HG03354 (cell line): ENCODE results near the gene PLCL1.
"Not testable (repeated sequence)": the region's sequence is repeated elsewhere in the genome, so short reads cannot be mapped to it uniquely, and the experiment has no call there.

ENCODE experiments used
- ATAC-seq: cut with Tn5 transposase; IDR thresholded peaks from one replicate; pipeline ENCODE4 v1.9.1; 2021; ENCODE audit warnings: mild to moderate bottlenecking; ENCODE audit not compliant: unreplicated experiment, poor library complexity, severe bottlenecking

The PLCL1 gene

DNA sequence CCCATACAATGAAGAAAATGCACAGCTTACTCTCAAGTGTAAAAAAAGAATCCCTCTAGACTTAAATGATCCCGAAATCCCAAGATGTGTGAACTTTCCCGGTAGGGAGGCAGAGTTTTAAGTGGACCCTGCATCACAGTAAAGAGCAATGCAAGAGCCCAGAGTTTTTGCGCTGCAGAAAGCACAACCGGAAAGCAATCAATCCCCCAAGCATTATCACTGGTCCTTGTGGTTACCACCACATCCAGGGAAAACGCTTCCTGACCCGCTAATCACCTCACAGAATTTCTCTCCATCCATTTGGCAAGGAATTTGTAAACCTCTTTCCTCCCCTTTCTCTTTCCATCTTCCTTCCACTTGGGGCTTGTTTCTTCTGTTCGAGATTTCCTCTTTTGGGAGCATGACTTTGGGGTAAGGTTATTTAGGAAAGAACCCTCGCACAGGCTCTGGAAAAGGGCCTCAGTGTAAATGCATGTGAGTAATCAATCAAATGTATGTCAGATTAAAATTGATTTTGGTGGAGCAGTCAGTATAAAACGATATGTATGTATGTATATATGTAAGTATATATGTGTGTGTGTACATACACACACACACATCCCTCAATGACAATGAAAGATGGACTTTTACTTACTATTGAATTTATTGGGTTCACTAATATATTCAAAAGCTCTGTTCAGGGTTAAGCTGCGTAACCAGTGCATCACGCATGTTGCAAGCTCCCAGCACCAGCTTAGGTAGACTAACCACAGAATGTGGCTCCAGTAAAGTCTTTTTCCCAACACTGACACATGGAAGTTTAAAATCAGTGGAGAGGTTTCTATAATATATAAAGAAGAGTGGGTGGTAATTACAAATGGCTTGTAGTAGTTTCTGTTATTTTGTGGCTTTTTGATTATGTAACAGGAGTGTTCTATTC, 1.6 kb downstream of the PLCL1 start:
- ATAC-seq: no peak

DNA sequence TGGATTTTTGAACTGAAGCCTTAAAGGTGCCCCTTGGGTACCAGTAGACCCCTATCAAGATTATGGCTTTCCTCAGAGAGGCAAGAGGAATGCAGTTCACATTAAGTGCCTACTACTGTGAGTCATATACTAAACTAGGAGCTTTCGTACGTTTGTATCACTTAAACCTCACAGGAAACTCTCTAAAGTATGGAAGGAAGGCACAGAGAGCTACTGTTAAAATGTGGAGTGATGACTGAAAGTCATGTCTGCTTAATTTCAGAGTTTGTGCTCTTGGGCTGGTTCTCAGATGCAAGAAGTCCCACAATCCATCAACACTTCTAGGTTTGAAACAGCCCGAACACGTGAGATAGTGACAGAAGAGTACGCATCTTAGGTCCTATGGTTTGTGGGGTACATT, 4.7 kb downstream of the PLCL1 start:
- ATAC-seq: no peak

DNA sequence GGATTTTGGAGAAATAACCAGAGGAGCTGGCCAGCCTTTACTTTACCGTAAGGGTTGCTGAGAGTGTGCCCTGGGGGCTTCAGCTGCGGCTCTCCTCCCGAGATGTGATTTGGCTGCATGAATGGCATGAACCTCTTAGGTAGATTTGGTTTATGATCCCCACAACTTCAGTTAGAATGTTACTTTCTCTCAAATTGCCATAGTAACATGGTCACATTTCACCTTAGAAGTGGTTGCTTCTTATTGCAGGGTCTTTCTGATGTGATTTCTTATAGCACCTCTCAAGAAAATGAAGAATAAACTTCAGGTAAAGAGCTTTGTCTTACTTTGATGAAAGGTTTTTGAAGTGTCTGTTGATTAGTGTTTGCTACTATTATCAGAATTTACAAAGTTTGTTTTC, 5.6 kb downstream of the PLCL1 start:
- ATAC-seq: no peak

DNA sequence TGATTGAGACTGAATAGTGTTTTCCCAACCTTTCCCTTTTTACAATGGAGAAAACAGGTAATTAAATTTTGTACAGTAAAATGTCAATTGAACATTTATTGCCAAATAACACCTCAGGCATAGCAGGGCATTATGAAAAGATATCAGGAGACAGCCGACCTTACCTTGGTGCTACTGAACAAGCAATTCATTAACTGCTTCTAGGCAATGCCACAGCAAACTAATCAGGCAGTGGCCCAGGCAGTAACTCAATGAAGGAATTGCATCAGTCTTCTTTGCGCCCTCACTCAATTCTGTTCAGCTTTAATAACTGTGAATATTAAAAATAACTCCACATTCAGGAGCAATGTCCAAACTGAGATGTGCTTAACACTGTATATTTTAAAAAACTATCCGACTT, 6.1 kb downstream of the PLCL1 start:
- no peak for ATAC-seq

DNA sequence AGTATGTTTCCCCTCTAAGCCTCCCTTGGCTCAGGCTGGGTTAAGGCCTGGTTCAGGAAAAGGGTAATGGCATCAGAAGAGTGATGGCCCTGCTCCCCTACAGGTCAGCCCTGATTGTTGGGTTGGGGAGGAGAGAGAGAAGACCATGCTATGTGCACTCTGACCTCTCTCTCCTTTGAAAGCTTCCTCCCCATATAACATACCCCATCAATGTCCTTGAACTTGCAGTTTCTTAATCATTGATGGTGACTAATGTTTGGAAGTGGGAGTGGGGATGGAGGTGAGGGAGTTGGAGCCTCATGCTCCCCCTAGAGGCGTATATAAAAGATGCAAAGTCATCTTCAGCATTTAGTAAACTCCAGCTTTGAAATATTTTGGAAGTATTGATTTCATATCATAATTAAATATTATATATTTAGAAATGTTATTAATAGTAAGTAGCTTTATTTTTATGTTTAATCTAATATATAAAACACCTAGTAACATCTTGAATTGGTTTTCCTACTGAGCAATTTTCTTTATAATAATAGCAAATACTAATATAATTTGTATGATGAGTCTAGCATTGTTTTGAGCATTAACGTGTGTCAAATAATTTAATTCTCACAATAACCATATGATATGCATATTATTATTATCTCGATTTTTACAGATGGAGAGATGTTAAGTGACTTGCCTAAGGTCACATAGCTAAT, 8.8 kb downstream of the PLCL1 start:
- ATAC-seq: peak; percentile 77

DNA sequence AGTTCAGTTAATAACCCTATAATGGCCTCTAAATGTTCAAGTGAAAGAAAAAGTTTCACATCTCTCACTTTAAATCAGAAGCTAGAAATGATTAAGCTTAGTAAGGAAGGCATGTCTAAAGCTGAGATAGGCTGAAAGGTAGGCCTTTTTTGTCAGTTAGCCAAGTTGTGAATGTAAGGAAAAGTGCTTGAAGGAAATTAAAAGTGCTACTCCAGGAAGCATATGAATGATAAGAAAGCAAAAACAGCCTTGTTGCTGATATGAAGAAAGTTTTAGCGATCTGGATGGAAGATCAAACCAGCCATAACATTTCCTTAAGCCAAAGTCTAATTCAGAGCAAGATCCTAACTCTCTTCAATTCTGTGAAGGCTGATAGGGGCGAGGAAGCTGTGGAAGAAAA, 10.1 kb downstream of the PLCL1 start:
- ATAC-seq: no peak

DNA sequence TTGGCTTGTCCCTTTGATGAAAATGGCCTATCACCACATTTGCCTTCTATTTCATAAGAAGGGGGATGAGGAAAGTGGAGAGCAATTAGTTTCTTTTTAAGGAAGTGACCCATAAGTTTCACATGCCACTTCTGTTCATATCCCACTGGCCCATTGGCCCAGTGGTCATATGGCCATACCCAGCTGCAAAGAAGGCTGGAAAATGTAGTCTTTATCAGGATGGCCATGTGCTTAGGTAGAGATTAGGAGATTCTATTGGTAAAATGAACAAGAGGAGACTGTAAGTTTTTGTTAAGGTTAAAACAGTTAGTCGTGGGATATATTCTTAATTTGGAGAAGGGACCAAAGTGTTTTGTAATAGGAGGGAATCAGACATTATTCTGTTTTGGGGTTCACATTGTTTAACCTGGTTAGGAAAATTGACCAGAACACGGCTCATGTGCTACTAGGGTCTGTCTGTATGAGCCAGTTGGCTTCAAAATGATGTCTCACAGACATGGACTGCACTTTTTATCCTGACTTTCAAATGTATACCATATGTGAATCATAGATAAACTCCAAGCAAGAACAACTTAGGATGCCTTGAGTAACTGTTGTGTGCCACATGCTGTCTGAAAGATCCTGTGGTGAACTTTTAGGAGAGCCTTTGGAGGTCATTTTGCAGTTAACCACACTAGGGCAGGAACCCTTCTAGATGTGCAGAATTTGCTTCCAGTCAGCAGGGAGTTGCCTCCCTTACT, 17.3 kb downstream of the PLCL1 start:
- ATAC-seq: no peak

DNA sequence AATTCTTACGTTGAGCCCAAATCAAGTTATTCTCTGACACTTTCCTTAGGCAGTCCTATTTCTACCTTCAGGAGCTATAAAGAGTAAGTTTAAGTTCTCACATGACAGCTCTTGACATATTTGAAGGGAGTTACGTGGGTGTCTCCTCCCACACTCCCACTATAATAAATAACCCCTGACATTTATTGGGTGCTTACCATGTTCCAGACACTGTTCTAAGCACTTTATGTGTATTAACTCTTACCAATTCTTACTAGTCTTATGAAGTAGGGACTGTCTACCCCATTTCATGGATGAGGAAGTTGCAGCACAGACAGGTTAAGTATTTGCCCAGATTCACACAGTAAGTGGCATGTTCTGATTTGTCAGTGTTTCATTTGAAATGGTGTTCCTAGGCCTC, 17.9 kb downstream of the PLCL1 start:
- no peak for ATAC-seq

DNA sequence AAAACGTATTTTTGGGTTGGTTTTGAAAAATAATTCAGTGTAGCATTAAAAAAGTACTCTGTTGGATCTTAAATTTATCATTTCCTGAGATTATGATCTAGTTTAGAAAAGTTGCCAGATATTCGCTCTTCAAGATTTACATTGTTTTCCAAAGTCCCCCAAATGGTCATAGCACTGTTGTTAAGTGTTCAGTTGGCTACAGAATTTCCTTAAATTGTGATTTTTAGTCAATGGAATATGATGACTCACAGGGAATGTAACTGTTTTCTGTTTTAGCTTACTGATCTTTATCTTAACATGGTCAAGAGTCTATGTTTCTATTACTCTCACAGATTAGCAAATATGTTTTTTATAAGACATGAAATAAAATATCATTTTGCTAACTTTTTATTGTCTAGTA, 23.2 kb downstream of the PLCL1 start:
- no peak for ATAC-seq

DNA sequence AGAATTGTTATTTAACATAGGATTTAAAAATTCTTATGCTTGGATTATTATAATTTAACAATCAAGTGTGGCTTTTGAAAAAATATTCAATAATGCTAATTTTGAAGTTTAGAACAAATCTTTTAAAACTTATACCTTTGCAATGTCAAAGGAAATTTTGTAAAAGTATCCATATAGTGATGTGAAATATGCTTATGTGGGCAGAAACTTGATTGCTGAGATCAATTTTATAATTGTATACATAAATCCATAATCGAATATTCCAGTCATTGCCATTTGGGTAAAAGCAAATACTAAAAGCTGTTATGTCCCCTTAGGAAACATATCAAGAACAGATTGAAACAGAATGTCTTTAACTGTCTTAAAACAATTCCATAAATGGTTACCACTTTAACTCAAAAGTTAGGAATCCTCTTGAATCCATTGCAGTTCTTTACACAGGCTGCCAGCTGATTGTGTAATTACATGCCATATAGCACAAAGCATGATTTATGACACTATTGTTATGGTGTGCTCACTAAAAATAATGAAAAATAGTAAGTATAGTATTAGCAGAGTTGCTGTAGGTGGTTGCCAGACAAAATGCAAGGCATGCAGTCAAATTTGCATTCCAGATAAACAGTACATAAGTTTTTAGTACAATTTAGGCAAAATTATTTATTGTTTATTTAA, 24.2 kb downstream of the PLCL1 start:
- no peak for ATAC-seq

DNA sequence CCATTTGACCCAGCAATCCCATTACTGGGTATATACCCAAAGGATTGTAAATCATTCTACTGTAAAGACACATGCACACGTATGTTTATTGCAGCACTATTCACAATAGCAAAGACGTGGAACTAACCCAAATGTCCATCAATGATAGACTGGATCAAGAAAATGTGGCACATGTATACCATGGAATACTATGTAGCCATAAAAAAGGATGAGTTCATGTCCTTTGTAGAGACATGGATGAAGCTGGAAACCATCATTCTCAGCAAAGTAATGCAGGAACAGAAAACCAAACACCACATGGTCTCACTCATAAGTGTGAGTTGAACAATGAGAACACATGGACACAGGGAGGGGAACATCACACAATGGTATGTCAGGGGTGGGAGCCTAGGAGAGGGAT, 30.4 kb downstream of the PLCL1 start:
- not testable (repeated sequence) for ATAC-seq

DNA sequence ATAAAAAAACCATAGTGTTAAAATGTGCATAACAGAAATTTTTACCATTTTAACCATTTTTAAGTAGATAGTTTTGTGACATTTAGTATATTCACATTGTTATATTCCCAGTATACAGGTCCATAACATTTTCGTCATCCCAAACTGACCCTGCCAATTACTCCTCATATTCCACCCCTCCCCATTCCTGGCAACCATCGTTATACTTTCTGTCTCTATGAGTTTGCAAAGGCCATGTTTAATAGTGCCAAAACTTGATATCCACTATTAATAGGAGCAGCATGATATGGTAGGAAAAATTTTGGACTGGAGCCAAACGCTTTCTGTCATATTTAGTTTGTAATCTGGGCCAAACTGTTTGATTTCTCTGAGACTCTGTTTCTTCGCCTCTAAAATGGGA, 30.9 kb downstream of the PLCL1 start:
- no peak for ATAC-seq

DNA sequence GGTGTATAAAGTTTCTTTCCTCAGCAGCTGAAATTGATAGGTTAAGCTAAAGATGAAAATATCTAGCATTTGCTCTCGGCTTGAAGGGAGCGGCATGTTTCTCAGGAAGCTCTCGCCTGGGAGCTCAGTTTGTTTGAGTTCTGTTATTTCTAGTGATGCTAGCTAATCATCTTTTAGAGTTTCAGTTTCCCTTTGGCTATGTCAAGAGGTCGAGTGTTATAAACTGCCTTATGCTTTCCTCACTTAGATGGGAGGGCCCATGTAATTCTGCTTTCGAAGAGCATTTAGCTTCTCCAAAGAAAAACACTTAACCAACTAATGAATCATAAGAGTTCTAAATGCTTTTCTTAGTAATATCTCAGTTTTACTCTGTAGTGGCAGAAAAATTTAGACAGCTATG, 33.6 kb downstream of the PLCL1 start:
- peak; percentile 98 for ATAC-seq

DNA sequence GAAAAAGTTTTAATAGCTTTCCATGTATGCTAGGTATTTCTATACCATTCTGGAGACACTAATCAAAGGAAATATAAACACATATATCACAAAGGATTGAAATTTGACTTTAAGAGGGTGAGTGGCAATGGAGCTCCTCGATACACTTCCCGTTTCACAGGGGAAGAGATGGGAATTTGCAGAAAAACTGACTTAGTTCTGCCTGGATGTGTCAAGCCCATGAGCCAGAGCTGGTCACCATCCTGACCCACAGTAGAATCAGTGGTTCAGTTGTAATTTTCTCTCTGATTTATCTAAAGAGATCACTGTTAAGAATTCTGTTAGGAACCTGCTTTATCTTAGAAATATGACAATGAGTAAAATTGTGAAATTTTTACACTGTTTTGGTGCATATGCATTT, 34.2 kb downstream of the PLCL1 start:
- ATAC-seq: peak; percentile 2

DNA sequence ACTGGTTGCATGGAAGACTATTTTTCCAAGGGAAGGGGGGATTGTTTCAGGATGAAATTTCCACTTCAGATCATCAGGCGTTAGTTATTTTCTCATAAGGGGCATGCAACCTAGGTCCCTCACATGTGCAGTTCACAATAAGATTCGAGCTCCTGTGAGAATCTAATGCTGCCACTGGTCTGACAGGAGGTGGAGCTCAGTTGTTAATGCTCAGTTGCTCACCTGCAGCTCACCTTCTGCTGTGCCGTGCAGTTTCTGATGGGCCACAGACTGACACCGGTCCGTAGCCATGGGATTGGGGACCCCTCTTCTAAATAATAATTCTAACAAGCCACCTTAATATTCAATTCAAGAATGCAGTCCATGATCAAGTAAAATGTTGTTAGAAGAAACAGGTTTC, 34.9 kb downstream of the PLCL1 start:
- no peak for ATAC-seq

DNA sequence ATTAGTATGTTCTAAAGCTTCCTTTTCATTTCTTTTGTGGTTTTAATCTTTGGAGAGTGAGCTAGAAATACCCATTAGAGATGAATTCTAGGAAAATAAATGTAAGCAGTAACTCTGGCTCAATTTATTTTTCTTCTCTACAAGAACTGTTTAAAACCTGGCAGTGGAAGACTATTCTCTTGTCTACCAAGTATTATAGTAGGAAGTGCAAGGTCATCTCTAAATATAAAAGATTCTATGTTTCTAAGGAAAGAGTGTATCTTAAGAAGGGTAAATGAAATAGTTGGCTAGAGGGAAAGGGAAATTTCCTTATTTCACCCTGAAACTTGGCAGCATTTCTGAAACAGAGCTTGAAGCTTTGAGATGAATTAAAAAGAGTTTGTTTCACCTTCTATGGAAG, 35.5 kb downstream of the PLCL1 start:
- ATAC-seq: no peak

DNA sequence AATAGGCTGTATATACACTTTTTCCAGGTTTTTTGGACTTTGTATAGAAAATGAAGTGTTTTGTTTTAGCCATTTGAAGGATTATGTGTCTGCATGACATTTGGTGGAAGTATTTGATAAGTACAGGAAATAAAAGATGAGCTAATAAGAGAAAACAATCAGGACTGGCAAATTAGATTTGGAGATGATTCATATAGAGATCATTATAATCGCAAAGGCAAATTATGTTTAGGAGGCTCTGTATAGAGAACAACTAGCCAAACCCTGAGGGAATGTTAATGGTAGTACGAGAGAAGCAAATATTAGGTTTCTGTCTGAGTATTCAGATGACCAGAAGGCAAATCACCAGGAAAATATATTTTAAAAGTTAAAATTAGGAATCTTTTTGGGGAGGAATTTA, 41.7 kb downstream of the PLCL1 start:
- ATAC-seq: no peak

DNA sequence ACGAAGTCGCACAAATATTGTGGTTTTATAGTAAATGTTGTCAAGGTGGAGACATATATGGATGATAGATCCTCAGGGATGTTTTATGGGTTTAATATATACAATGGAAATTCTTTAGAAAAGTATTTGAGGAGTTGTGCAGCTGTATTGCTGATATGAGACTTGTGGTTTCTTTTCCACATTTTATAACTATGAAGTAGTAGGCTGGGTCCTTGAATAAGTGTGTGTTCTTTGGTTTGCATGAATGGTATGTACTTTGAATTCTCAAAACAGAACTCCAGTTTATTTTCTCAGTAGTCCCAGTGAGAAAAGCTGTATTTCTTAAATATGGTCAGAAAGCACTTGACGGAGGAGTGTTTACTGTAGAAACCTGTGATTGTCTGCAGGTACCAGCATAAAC, 42.4 kb downstream of the PLCL1 start:
- no peak for ATAC-seq

DNA sequence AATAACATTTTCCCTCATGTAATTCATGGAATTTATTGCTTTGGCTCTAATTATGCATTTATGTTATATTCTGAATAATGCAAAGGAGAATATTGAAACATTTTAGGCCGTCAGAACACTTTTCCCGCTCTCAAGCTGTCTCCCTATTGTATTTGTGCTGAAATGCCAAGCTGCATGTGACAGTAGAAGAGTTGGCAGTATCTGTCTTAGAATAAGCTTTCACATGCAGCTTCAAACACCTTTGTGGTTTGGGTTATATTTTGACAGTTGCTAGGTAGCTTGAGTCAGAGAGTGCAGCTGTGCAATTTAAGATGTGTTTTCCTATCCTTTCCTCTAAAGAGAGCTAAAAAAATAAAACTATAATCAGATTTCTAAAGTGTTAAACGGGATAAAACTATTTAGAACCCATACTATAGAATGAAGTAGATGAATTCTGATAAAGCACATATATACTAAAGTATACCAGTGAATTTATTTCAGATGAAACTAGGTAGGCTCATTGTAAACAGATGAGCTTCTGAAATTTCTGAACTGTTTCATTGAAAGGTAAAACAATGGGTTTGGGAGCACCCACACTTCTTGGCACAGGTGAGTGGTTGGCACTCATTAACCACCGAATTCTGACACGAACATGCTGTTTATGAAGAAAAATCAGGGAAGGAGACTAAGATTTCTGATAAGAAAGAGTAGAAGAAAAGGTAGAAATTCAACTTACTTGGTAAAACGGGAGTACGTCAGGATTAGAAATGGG, 43.4 kb downstream of the PLCL1 start:
- ATAC-seq: no peak
